Measurements from ENCODE around the gene IGSF9B.

DNA sequence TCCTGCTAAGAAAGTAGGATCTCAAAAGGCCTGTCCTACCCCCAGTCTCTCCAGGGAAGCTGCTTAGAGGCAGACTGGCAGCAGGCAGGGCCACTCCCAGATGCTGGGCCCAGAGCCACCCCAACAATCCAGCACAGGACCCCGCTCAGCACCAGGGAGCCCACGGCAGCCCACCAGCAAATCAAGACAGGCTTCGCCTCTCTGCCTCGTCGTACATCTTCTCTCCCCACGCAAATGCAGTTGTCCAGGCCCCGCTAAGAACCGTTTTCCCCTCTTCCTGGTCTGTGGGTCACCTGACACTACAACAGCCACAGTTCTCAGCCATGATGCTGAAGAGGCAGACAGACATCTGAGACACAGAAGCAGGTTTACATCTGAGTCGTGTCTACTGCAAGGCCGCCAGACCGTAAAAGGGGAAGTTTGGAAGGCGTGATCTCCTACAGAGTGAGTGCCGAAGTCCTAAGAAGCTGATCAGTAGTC lies 51.1 kb downstream of the IGSF9B start:
- no peak for TF ChIP-seq GATA2 (IDR thresholded peaks at IDR 0.05; ENCODE audit: low read depth, low read length)
- TF ChIP-seq GATA3 (IDR thresholded peaks at IDR 0.05; ENCODE audit: low read depth, low read length): no peak

Data from SH-SY5Y (cell line).